Urothelium cell line (cell line): Measurements from ENCODE around the gene OR13F1.
"Not testable (repeated sequence)": the region's sequence is repeated elsewhere in the genome, so short reads cannot be mapped to it uniquely, and the experiment has no call there.

Experiments used
- DNase-seq: peaks from one replicate; pipeline ENCODE4 v3.0.0; 2011; ENCODE audit warnings: low spot score, mixed read lengths
- FAIRE-seq: peaks from 2 replicates; lab custom pipeline; 2011; peaks lifted over from hg19 to GRCh38; lab: Jason Lieb, UNC

OR13F1 gene

DNA sequence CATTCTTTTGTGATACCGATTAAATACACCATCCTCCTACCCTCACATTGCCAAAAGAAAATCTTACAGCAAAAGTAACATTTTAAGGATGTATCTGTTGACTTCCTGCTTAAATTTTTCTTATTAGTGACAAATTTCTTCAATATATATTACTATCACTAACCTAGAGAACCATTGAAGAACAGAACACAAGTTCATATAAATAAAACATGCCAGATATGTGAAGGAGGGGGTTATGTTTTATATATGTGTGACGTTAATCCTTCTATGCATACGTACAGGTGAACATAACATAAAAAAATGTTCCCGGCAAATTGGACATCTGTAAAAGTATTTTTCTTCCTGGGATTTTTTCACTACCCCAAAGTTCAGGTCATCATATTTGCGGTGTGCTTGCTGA lies at the start of gene OR13F1:
OR13F1 (plus strand) TSS at position 301 of the 400 bp plus-strand sequence; CDS start at position 301, 0 bp downstream.
- FAIRE-seq = no peak
- no peak for DNase-seq

- FAIRE-seq = no peak
- no peak for DNase-seq
Observed at GRCh38 chr9:104456831-104457230, 47.2 kb upstream of the OR13F1 start.

GRCh38 chr9:104463864-104464263 lies 40.2 kb upstream of the OR13F1 start:
- FAIRE-seq = no peak

GRCh38 chr9:104468261-104468660 lies 35.8 kb upstream of the OR13F1 start:
- FAIRE-seq (no peak), DNase-seq (no peak)

More at GRCh38 chr9:104463864-104464263, 40.2 kb upstream of the OR13F1 start:
- DNase-seq = no peak

DNA sequence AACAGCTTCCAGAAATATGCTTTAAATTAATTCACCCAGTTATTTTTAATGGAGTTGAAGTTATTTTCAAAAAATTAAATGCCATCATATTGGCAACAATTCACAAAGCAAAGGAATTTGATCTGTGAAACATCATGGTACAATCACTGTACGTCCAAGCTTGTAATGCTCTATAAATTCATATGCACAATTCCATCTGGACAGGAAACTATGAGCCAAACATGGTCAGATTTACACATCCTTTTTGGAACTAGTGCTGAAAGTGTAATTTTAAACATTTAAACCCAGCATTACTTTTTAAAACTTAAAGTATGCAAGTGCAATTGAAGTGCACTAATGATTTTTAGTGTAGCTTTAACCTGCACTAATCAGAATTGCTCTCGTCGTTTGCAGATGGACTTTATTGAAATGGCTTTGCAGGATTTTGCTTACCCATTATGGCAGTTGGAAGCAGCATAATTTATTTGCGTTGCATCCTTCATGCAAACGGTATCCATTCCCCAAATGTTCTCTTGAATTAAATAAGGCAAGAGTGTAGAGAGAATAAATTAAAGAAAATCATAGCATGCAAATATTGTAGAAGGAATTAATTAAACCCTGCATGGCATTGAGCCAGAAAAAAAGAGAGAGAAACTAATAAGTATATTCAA lies 21.0 kb upstream of the OR13F1 start:
- DNase-seq = no peak
- no peak for FAIRE-seq

GRCh38 chr9:104485014-104485413 lies 19.0 kb upstream of the OR13F1 start:
- DNase-seq = no peak
- no peak for FAIRE-seq

DNA sequence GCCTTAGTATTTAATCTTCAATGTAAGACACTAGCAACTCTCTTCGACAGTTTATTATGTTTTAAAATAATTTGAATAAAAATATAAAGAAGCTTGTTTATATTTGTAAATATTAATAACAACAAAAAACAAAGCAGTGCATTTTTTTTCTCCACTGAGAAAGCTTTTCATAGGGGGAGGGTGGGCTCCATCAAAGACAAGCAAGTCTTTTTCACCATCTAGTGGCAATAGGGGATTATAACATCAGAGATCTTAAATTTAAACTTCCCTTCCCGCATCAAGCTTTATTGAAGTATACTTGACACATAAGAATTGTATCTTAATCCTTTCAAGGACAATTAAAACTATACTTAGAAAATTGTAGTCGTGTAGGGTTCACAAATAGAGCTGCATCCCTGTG lies 9.3 kb upstream of the OR13F1 start:
- DNase-seq (peak; percentile 15), FAIRE-seq (no peak)

GRCh38 chr9:104503440-104503839 lies 623 bp upstream of the OR13F1 start:
- DNase-seq = no peak
- FAIRE-seq = no peak

GRCh38 chr9:104506565-104506964 lies 2.5 kb downstream of the OR13F1 start:
- no peak for FAIRE-seq
- DNase-seq = no peak

DNA sequence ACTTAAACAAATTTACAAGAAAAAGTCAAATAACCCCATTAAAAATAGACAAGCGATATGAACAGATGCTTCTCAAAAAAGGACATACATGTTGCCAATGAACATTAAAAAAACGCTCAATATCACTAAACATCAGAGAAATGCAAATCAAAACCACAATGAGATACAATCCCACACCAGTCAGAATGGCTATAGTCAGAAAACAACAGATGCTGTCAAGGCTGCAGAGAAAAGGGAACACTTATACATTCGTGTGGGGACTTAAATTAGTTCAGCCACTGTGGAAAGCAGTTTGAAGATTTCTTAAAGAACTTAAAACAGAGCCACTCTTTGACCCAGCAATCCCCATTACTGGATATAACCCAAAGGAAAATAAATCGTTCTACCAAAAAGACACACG lies 10.8 kb downstream of the OR13F1 start:
- DNase-seq = no peak
- FAIRE-seq = no peak

DNA sequence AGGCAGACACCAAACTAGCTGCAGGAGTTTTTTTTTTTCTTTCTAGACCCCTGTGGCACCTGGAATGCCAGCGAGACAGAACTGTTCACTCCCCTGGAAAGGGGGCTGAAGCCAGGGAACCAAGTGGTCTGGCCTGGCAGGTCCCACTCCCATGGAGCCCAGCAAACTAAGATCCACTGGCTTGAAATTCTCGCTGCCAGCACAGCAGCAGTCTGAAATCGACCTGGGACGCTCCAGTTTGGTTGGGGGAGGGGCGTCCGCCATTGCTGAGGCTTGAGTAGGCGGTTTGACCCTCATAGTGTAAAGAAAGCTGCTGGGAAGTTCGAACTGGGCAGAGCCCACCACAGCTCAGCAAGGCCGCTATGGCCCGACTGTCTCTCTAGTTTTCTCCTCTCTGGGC lies 16.2 kb downstream of the OR13F1 start:
- not testable (repeated sequence) for DNase-seq

DNA sequence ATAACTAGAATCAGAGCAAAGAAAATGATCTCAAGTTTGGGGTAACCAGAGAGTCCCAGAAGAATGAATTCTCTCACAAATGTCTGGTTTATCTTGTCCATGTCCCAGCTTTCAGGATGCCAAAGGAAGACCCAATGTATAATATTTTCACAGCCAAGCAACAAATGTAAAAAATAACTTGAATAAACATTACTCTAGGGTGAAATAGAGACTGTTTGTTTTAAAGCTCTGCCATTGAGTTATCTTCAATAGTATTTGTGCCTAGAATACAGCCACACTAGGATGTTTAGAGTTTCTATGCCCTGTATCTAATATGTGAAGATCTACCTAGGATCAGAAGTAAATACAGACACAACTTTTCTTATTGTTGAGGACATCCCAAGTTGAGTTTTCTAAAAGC lies 23.0 kb downstream of the OR13F1 start, which contains the start of gene OR13C4:
OR13C4 (minus strand) TSS at position 101 of the 400 bp plus-strand sequence; CDS start at position 101, 0 bp downstream.
- no peak for DNase-seq
- no peak for FAIRE-seq

More for the DNA sequence above, 16.2 kb downstream of the OR13F1 start:
- FAIRE-seq = not testable (repeated sequence)

GRCh38 chr9:104536756-104537155 lies 32.7 kb downstream of the OR13F1 start, which contains the start of gene OR13C3:
Gene OR13C3 (minus strand): TSS chr9:104536856. CDS start chr9:104536723, 133 bp downstream.
- DNase-seq (no peak), FAIRE-seq (no peak)

- DNase-seq = no peak
- no peak for FAIRE-seq
Observed at GRCh38 chr9:104539275-104539674, 35.2 kb downstream of the OR13F1 start.

DNA sequence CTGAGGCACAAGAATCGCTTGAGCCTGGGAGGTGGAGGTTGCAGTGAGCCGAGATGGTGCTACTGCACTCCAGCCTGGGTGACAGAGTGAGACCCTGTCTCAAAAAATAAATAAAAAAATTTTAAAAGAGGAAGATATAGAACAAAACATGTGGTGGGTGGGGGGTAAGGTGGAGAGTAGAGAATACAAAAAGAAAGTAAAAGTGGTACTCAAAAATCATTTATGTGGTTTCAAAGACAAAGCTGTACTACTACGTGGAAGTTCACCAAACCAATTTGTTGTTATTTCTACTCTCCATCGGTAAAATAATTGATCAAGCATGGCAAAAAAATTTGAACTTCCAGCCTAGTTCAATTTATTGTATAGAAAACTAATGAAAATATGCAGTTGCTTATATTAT lies 40.6 kb downstream of the OR13F1 start:
- DNase-seq = no peak
- FAIRE-seq = no peak

DNA sequence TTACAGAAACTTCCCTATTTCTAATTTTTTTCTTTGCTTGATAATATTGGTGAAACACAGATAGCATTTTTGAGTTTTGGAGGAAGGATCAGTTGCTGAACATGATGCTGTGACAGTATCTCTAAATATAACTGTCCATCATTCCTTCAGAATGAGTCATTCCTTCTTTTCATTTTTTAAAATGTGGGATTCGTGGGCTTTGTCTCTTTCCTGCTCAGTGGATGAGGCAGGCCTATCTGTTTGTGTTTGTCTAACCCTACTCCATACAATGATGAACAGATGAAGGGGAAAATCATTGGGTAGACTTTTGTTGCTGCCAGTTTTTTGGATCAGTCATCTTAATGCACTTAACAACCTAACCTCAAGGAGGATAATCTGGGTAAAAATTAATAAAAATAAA lies 49.2 kb downstream of the OR13F1 start:
- FAIRE-seq (no peak), DNase-seq (peak; percentile 23)
